ENCODE data around the gene SDF2L1.
"Not testable (repeated sequence)": the region's sequence is repeated elsewhere in the genome, so short reads cannot be mapped to it uniquely, and the experiment has no call there.

SDF2L1 gene

DNA sequence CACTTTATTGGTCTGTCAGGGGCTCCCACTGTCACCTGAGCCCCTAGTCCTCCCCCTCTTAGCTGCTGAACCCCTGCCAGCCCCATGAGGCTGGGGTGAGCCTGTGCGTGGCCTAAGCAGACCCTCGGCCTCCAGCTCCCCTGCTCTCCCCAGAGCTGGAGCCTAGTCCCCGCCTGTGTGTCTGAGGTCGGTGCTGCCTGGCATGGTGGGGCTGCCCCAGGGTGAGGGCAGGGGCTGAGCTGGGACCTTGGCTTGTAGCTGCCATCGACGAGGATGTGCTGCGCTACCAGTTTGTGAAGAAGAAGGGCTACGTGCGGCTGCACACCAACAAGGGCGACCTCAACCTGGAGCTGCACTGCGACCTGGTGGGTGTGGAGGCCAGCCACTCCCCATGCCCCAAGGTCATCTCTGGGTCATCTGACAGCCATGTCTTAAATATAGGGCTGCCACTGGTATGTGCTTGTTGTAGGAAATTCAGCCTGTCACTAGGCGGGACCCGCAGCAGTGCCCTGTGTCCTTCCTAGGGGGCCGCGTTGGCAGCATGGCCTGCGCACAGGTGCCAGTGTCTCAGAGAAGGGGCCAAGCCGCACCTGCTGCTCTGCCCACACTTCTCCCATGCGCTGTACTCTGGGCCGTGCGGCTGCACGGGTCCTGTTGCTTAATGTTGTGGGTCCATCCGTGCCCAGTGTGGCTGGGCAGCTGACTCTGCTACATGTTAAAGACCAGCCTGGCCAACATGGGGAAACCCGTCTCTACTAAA, 44.7 kb downstream of the SDF2L1 start:
- no peak overlapping the region for H3K4me3 ChIP-seq

DNA sequence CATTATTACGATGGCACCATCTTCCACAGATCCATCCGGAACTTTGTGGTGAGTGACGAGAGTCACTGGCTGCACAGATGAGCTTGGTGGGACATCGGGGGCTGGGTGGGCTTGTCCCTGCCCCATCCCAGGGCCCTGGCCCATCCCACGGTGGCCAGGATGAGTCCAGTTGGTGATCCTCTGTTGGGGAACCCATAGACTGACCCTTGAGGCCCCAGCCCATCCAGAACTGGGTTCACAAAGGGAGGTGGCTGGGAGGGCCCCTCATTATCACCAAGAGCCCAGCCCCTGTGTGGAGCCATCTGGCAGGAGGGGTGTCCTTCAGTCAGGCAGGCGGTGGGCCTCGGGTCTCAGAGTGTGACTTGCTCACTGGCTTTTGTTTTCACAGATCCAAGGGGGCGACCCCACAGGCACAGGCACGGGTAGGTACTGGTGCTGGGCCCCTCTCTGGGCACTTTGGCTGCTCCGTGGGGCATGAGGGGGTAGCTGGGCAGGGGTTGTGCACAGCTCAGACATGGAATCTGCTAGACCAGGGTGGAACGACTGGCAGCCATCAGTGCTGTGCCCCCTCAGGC, 45.7 kb downstream of the SDF2L1 start:
- DNase-seq (ENCODE audit: low spot score), result no peak
- TF ChIP-seq, protein P1, sequence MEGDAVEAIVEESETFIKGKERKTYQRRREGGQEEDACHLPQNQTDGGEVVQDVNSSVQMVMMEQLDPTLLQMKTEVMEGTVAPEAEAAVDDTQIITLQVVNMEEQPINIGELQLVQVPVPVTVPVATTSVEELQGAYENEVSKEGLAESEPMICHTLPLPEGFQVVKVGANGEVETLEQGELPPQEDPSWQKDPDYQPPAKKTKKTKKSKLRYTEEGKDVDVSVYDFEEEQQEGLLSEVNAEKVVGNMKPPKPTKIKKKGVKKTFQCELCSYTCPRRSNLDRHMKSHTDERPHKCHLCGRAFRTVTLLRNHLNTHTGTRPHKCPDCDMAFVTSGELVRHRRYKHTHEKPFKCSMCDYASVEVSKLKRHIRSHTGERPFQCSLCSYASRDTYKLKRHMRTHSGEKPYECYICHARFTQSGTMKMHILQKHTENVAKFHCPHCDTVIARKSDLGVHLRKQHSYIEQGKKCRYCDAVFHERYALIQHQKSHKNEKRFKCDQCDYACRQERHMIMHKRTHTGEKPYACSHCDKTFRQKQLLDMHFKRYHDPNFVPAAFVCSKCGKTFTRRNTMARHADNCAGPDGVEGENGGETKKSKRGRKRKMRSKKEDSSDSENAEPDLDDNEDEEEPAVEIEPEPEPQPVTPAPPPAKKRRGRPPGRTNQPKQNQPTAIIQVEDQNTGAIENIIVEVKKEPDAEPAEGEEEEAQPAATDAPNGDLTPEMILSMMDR (IDR thresholded peaks at IDR 0.05), result no peak
- no peak overlapping the region for H3K27ac ChIP-seq
- H3K4me3 ChIP-seq, result no peak overlapping the region

More for the DNA sequence above, 44.7 kb downstream of the SDF2L1 start:
- no peak for DNase-seq (ENCODE audit: low spot score)
- no peak overlapping the region for H3K27ac ChIP-seq
- TF ChIP-seq, protein P1 (IDR thresholded peaks at IDR 0.05), result no peak

DNA sequence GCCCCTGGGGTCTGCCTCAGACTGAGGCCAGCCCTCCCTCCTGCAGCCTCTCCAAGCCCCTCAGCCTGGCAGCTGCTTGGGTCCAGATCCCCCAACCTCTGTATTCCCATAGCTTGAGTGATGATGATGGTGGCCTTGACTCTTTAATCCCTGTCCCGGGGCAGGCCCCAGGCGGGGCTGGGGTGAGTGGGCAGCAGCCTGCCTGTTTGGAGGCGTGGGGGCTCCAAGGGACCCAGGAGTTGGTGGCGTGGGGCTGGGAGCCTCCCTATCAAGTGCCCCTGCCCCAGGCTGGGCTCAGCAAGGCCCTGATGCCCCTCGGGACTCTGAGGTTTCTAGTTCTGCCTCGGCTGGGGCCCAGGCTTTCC, 46.2 kb downstream of the SDF2L1 start:
- DNase-seq (ENCODE audit: low spot score), result no peak
- Histone ChIP-seq H3K27ac (no peak overlapping the region), H3K4me3 (no peak overlapping the region)
- TF ChIP-seq, protein P1 (IDR thresholded peaks at IDR 0.05), result no peak

DNA sequence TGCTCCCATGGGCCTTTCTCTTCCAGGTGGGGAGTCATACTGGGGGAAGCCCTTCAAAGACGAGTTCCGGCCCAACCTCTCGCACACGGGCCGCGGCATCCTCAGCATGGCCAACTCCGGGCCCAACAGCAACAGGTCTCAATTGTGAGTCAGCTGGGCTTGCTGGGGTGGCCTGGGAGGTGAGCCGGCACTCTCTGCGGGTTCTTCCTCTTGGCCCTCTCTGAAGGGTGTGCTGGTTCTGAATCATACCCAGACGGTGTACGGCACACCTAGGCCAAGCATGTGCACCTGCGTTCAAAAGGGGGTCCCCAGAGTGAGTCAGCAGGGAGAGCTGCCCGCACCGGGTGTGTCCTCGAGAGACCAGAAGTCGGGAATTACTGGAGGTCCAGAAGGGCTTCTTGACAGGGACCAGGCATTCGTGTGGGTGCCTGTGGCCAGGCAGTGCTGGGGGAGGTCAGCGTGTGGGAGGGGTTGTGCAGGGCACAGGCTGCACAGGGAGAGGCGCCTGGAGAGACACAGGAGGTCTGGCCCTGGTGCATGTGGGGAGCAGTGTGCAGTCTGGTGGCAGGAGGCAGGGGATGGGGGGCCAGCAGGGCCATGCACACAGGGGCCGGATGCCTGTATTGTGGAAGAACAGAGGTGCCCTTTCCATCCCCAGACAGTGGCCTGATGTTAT, 46.7 kb downstream of the SDF2L1 start:
- Histone ChIP-seq H3K4me3 (no peak overlapping the region), H3K27ac (no peak overlapping the region)
- TF ChIP-seq, protein P1 (IDR thresholded peaks at IDR 0.05), result no peak
- no peak for DNase-seq (ENCODE audit: low spot score)

DNA sequence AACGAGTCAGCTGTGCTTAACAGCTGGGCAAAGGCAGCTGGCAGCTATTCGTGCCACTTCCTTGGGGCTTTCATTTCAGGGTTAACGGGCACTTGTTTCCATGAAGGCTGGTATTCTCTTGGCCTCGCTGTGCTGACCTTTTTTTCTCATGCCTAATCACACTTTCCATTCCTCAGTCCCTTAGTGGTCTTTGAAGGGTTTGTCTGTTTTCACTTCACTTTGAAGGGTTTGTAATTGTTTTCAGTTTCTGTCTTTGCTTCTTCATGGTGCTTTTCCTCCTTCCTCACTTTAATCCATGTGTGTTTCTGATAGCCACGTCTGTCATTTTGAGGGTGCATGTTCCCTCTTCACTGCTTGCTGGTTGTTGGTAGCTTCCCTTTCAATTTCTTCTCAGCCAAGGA, 48.3 kb downstream of the SDF2L1 start:
- H3K27ac ChIP-seq, result no peak overlapping the region
- TF ChIP-seq, protein P1 (IDR thresholded peaks at IDR 0.05), result no peak
- H3K4me3 ChIP-seq, result no peak overlapping the region
- no peak for DNase-seq (ENCODE audit: low spot score)

DNA sequence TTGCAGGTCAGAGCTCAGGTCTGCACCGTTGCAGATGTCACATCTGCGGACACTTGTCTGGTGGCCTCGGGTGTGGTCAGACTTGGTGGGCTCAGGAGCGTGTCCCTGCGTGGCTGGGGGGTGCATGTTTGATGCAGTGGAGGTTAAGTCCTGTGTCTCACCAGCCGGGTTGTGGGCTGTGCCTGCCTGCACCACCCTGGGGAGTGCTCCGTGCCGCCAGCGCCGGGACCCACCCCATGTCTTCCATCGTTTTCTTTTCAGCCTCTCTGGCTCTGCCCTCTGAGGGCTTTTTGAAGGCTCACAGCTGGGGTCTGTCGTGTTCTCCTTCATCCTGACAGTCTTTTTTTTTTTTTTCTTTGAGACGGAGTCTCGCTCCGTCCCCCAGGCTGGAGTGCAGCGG, 49.7 kb downstream of the SDF2L1 start:
- H3K4me3 ChIP-seq, result no peak overlapping the region
- TF ChIP-seq, protein P1 (IDR thresholded peaks at IDR 0.05), result no peak
- peak; percentile 52 for DNase-seq (ENCODE audit: low spot score)
- no peak overlapping the region for H3K27ac ChIP-seq

DNA sequence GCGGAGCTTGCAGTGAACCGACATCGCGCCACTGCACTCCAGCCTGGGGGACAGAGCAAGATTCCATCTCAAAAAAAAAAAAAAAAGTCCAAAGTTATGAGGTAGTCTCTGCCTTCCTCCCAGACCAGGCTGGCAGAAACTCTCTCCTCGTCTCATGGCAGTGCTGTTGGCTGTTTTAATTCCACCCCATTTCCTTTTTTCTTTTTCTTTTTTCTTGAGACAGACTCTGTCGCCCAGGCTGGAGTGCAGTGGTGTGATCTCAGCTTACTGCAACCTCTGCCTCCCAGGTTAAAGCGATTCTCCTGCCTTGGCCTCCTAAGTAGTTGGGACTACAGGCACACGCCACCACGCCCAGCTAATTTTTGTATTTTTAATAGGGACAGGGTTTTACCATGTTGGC, 50.8 kb downstream of the SDF2L1 start:
- not testable (repeated sequence) for H3K4me3 ChIP-seq; DNase-seq (ENCODE audit: low spot score); H3K27ac ChIP-seq

Measured in coronary artery (tissue), 2 donors.